ENCODE results near the gene MAPK10. TPM values are rescaled to one million over a fixed set of nuclear protein-coding genes. Genes with fewer than 3 reads are reported as not detected.

The MAPK10 gene
- total and polyA plus RNA-seq, 4 donors: 0.82 to 3.6 (median 2.3) TPM

DNA sequence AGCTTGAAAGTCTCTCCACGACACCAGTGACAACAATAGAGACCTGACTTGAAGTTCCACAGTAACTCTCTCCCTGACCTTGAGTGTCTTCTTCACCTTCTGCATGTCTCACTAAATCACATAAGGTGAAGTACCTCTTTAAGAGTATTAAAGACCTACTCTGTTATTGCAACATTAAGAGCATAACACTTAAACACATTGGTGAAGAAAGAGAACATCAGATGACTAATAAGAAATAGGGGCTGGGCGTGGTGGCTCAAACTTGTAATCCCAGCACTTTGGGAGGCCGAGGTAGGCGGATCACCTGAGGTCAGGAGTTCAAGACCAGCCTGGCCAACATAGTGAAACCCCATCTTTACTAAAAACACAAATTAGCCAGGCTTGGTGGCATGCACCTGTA is 33.9 kb upstream of the MAPK10 start:
- 77% methylated on average over 4 of the region's 4 CpGs for WGBS
- DNase-seq (ENCODE audit: low spot score): no peak
- H3K9me3 ChIP-seq (ENCODE audit: control insufficient read depth in 4 of 4, low read length in 3 of 4): no peaks in the 10 kb centered on the region
- H3K4me3 ChIP-seq (ENCODE audit: low read depth in 1 of 3, low read length in 3 of 3): no peak overlapping the region
- TF ChIP-seq SP1 (IDR thresholded peaks at IDR 0.05) (no peak), FOXA2 (IDR thresholded peaks at IDR 0.05) (no peak), RXRA (IDR thresholded peaks at IDR 0.05) (no peak), FOXA1 (IDR thresholded peaks at IDR 0.05) (no peak), EGR1 (IDR thresholded peaks at IDR 0.05; ENCODE audit: low read depth in 2 of 2) (no peak)
- TF ChIP-seq, protein P1, sequence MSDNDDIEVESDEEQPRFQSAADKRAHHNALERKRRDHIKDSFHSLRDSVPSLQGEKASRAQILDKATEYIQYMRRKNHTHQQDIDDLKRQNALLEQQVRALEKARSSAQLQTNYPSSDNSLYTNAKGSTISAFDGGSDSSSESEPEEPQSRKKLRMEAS (IDR thresholded peaks at IDR 0.05): no peak
- no peaks in the 10 kb centered on the region for H3K36me3 ChIP-seq (ENCODE audit: control insufficient read depth in 4 of 4, insufficient read depth in 3 of 4, low read depth in 1 of 4, low read length in 3 of 4)
- H3K27ac ChIP-seq (ENCODE audit: low read depth in 1 of 2, low read length in 2 of 2): no peak overlapping the region
- H3K9ac ChIP-seq (ENCODE audit: low read depth in 1 of 2, low read length in 2 of 2): no peak overlapping the region
- no peaks in the 10 kb centered on the region for H3K27me3 ChIP-seq (ENCODE audit: control insufficient read depth in 4 of 4, insufficient read depth in 4 of 4, low read length in 3 of 4)
- H3K4me1 ChIP-seq (ENCODE audit: control insufficient read depth in 4 of 4, insufficient read depth in 4 of 4, low read length in 3 of 4): no peaks in the 10 kb centered on the region

DNA sequence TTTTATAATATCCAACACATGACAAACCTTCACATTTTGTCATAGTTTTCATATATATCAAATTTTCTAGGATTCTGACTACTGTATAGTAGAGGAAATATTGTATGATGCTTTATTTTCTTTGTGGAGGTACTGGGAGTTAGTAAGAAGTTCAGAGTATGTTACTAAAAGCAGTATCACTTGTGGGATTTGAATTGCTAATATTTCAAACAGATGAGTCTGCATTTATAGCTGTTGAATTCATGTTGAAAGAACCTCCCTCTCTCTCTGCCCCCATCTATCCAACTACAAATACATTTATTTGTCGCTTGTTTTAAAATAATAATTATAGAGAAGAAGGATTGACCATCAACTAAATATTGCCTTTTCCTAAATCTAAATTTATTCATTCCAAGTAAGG is 29.8 kb upstream of the MAPK10 start:
- 95% methylated on average over 1 of the region's 1 CpG for WGBS
- no peak overlapping the region for H3K4me3 ChIP-seq (ENCODE audit: low read depth in 1 of 3, low read length in 3 of 3)
- H3K9ac ChIP-seq (ENCODE audit: low read depth in 1 of 2, low read length in 2 of 2): no peak overlapping the region
- no peaks in the 10 kb centered on the region for H3K9me3 ChIP-seq (ENCODE audit: control insufficient read depth in 4 of 4, low read length in 3 of 4)
- no peak overlapping the region for H3K27ac ChIP-seq (ENCODE audit: low read depth in 1 of 2, low read length in 2 of 2)
- H3K36me3 ChIP-seq (ENCODE audit: control insufficient read depth in 4 of 4, insufficient read depth in 3 of 4, low read depth in 1 of 4, low read length in 3 of 4): no peaks in the 10 kb centered on the region
- TF ChIP-seq YY1 (IDR thresholded peaks at IDR 0.05): no peak
- TF ChIP-seq, protein P2, sequence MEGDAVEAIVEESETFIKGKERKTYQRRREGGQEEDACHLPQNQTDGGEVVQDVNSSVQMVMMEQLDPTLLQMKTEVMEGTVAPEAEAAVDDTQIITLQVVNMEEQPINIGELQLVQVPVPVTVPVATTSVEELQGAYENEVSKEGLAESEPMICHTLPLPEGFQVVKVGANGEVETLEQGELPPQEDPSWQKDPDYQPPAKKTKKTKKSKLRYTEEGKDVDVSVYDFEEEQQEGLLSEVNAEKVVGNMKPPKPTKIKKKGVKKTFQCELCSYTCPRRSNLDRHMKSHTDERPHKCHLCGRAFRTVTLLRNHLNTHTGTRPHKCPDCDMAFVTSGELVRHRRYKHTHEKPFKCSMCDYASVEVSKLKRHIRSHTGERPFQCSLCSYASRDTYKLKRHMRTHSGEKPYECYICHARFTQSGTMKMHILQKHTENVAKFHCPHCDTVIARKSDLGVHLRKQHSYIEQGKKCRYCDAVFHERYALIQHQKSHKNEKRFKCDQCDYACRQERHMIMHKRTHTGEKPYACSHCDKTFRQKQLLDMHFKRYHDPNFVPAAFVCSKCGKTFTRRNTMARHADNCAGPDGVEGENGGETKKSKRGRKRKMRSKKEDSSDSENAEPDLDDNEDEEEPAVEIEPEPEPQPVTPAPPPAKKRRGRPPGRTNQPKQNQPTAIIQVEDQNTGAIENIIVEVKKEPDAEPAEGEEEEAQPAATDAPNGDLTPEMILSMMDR (IDR thresholded peaks at IDR 0.05; ENCODE audit: low read depth, low read length, missing input control): no peak
- TF ChIP-seq HNF4G (IDR thresholded peaks at IDR 0.05): no peak
- TF ChIP-seq, protein P3, sequence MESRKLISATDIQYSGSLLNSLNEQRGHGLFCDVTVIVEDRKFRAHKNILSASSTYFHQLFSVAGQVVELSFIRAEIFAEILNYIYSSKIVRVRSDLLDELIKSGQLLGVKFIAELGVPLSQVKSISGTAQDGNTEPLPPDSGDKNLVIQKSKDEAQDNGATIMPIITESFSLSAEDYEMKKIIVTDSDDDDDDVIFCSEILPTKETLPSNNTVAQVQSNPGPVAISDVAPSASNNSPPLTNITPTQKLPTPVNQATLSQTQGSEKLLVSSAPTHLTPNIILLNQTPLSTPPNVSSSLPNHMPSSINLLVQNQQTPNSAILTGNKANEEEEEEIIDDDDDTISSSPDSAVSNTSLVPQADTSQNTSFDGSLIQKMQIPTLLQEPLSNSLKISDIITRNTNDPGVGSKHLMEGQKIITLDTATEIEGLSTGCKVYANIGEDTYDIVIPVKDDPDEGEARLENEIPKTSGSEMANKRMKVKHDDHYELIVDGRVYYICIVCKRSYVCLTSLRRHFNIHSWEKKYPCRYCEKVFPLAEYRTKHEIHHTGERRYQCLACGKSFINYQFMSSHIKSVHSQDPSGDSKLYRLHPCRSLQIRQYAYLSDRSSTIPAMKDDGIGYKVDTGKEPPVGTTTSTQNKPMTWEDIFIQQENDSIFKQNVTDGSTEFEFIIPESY (IDR thresholded peaks at IDR 0.05): no peak
- H3K4me1 ChIP-seq (ENCODE audit: control insufficient read depth in 4 of 4, insufficient read depth in 4 of 4, low read length in 3 of 4): no peaks in the 10 kb centered on the region
- no peak for DNase-seq (ENCODE audit: low spot score)
- no peaks in the 10 kb centered on the region for H3K27me3 ChIP-seq (ENCODE audit: control insufficient read depth in 4 of 4, insufficient read depth in 4 of 4, low read length in 3 of 4)

DNA sequence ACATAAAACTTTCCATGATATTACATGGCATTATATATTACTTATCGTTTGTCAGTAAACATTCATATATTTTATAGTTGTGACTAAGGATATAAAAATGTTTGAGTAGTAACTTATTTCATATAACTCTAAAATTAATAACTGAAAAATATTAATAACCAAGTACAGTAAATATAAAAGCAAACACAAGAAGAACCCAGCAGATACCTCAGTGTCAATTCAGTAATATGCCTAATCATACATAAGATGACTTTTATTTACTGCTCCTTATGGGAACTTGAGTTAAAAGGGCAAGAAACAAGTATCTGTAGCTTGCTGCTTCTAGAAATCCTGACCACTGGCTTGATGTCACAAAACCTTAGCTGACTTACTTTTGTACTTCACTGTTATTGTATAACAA is 28.4 kb upstream of the MAPK10 start:
- no peaks in the 10 kb centered on the region for H3K27me3 ChIP-seq (ENCODE audit: control insufficient read depth in 4 of 4, insufficient read depth in 4 of 4, low read length in 3 of 4)
- H3K9me3 ChIP-seq (ENCODE audit: control insufficient read depth in 4 of 4, low read length in 3 of 4): no peaks in the 10 kb centered on the region
- no peak overlapping the region for H3K27ac ChIP-seq (ENCODE audit: low read depth in 1 of 2, low read length in 2 of 2)
- no peak overlapping the region for H3K9ac ChIP-seq (ENCODE audit: low read depth in 1 of 2, low read length in 2 of 2)
- no peak for DNase-seq (ENCODE audit: low spot score)
- no peaks in the 10 kb centered on the region for H3K4me1 ChIP-seq (ENCODE audit: control insufficient read depth in 4 of 4, insufficient read depth in 4 of 4, low read length in 3 of 4)
- H3K4me3 ChIP-seq (ENCODE audit: low read depth in 1 of 3, low read length in 3 of 3): no peak overlapping the region
- no peaks in the 10 kb centered on the region for H3K36me3 ChIP-seq (ENCODE audit: control insufficient read depth in 4 of 4, insufficient read depth in 3 of 4, low read depth in 1 of 4, low read length in 3 of 4)
- TF ChIP-seq SP1 (IDR thresholded peaks at IDR 0.05) (no peak), JUND (IDR thresholded peaks at IDR 0.05) (no peak), HNF4A (conservative IDR thresholded peaks at IDR 0.05) (no peak), FOXA2 (IDR thresholded peaks at IDR 0.05) (no peak), HNF4G (IDR thresholded peaks at IDR 0.05) (no peak), YY1 (IDR thresholded peaks at IDR 0.05) (no peak), RAD21 (IDR thresholded peaks at IDR 0.05) (no peak), FOXA1 (IDR thresholded peaks at IDR 0.05) (no peak), TAF1 (conservative IDR thresholded peaks at IDR 0.05) (no peak)
- TF ChIP-seq, protein P3 (IDR thresholded peaks at IDR 0.05): no peak
- TF ChIP-seq, protein P4, sequence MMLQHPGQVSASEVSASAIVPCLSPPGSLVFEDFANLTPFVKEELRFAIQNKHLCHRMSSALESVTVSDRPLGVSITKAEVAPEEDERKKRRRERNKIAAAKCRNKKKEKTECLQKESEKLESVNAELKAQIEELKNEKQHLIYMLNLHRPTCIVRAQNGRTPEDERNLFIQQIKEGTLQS (IDR thresholded peaks at IDR 0.05): no peak
- 85% methylated on average over 1 of the region's 1 CpG for WGBS

All from liver (tissue), 9 donors.